PC-3 (cell line): Measurements from ENCODE around the gene PCGF5.

ENCODE experiments used
- CTCF ChIP-seq: fragments of 300-600 bp; sonication (generic); conservative IDR thresholded peaks from 2 replicates; pipeline ENCODE4 v1.5.1; 2017; ENCODE audit warnings: antibody characterized with exemption, low read depth, mild to moderate bottlenecking, low read length
- EZH2 ChIP-seq: fragments of 300-600 bp; sonication (generic); IDR thresholded peaks from one replicate; pipeline ENCODE4 v1.6.1; 2017; ENCODE audit warnings: antibody characterized with exemption, mild to moderate bottlenecking, low read length; ENCODE audit not compliant: unreplicated experiment
- EZH2phosphoT487 ChIP-seq: fragments of 300-600 bp; sonication (generic); IDR thresholded peaks from 2 replicates; pipeline ENCODE4 v1.6.1; 2018; ENCODE audit warnings: mild to moderate bottlenecking, antibody characterized with exemption, low read length, borderline replicate concordance

DNA sequence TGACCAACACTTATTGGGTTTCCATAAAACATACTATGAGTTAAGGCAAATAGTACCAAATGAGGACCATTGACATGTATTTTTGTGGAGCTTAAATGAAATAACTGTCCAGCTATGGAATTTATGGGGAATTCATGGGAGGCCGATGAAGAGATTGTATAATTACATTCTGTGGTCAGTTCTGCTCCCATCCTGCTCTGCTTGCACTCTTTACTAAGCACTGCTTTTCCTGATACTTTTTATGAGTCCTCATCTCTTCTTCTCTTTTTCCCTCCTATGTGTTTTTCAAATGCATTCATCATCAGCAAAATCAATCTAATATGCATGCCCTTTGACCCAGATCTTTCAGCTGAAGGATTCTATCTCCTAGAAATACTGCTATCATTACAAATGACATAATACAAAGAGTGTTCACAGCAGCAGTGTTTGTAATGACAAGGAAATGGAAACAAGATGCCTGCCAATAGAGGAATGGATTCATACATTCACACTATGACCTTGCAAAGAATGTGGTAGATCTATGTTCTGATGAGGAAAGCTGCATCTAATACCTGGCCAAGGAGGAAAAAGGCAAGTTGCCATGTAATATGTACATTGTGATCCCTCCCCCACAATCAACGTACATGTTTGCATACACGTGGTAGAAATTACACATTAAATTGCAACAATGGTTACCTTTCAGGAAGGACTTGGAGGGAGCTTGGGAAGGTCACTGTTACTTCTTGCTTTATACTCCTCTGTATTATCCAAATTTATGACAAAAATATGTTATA, 73.9 kb downstream of the PCGF5 start:
- no peak for TF ChIP-seq CTCF
- no peak for TF ChIP-seq EZH2
- no peak for TF ChIP-seq EZH2phosphoT487
